ENCODE results near the gene TM9SF4. TPM values are rescaled to one million over a fixed set of nuclear protein-coding genes. Genes with fewer than 3 reads are reported as not detected.

The TM9SF4 gene
- total and polyA plus RNA-seq, 2 of the 8 experiments (the other 6 are each of a cell fraction or from before 2014, with no cell fraction given), result 38.4 to 68.7 TPM

DNA sequence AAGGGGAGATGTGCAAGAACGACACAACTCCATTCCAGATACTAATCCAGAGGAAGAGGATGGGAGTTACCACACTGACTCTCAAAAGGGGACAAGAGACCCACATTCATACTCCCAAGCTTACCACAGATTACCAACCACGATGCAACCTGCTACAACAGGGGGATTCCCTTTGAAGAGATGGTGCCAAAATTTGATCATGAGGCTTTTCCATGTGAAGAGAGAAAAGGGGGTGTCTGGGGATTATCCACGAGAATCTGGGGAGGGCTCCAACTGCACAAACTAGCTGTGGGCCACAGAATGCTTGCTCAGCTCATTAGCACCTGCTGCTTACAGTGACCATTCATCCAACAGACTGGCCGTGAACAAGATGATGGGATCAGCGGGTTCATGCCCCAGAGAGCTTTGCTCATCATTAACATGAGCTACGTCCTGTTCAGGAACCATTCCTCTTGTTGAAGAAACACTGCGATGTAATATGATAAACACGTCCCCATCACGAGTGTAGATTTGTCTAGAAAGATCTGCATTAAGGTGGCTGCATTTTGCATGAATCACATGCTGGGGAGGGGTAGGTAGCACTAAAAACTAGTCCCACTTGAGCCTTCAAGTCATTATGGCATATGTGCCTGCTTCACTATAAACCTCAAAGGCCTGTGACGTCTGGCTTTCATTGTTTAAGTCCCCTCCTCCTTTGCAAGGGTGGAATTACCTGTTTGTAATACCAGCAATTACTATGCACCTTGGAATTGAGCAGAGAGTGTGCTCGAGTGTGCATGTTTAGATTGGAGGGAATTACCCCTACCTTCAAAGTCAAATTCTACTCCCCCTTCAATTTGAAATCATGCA is 94.1 kb downstream of the TM9SF4 start (continued):
- TF ChIP-seq RAD21 (IDR thresholded peaks at IDR 0.05 in 1 of 2, conservative IDR thresholded peaks at IDR 0.05 in 1 of 2; ENCODE audit: low read depth in 2 of 2, low read length in 2 of 2), result no peak
- TF ChIP-seq EP300 (IDR thresholded peaks at IDR 0.05; ENCODE audit: borderline replicate concordance in 1 of 2, low read depth in 2 of 2, low read length in 2 of 2), result no peak
- TF ChIP-seq SIN3A (conservative IDR thresholded peaks at IDR 0.05 in 1 of 2, IDR thresholded peaks at IDR 0.05 in 1 of 2; ENCODE audit: low read depth in 1 of 2, low read length in 2 of 2), result no peak
- no peak for TF ChIP-seq ASH2L (IDR thresholded peaks at IDR 0.05; ENCODE audit: low read length)
- TF ChIP-seq POLR2AphosphoS5 (IDR thresholded peaks at IDR 0.05; ENCODE audit: low read depth, low read length), result no peak
- TF ChIP-seq CHD1 (IDR thresholded peaks at IDR 0.05; ENCODE audit: low read depth, low read length), result no peak
- TF ChIP-seq SP4 (IDR thresholded peaks at IDR 0.05; ENCODE audit: low read length), result no peak
- TF ChIP-seq YY1 (IDR thresholded peaks at IDR 0.05; ENCODE audit: low read depth, low read length), result no peak
- TF ChIP-seq TAF1 (IDR thresholded peaks at IDR 0.05; ENCODE audit: low read depth, low read length), result no peak
- no peak for TF ChIP-seq NRF1 (IDR thresholded peaks at IDR 0.05; ENCODE audit: low read depth, low read length)
- no peak for TF ChIP-seq CHD2 (IDR thresholded peaks at IDR 0.05; ENCODE audit: low read length)

Measured in H1 (cell line).